Panc1 (cell line): Measurements from ENCODE around the gene RNF121. TPM values are rescaled to one million over a fixed set of nuclear protein-coding genes. Genes with fewer than 3 reads are reported as not detected.

Source experiments
- ATAC-seq: fragments of 200-7000 bp; cut with Tn5 transposase; 2 replicates; pipeline ENCODE4 v1.9.1; 2020; ENCODE audit warnings: mild to moderate bottlenecking, moderate library complexity
- BruUV-seq: library from RNA; stranded (reverse); fragments of 400-500 nt; replicated peaks from 2 replicates; lab custom pipeline; 2021; lab: Mats Ljungman, UMichigan
- CTCF ChIA-PET: fragments of 300-600 bp; sonication (Branson Sonifier 250); formaldehyde crosslinking; loops from one replicate; lab custom pipeline; 2022; ENCODE audit warnings: antibody characterized with exemption; lab: Charles Lee
- POLR2A ChIA-PET: fragments of 300-600 bp; sonication (Branson Sonifier 250); formaldehyde crosslinking; loops from one replicate; lab custom pipeline; 2022; ENCODE audit warnings: antibody characterized with exemption; lab: Charles Lee
- DNase-seq: peaks from one replicate; pipeline ENCODE4 v3.0.0-alpha.2; 2010; ENCODE audit warnings: low read depth, low spot score
- H3K27ac ChIP-seq: 2 replicates; pipeline ENCODE4 v1.5.1; 2011; ENCODE audit warnings: mild to moderate bottlenecking, low read length, inconsistent platforms
- H3K27me3 ChIP-seq: fragments of 200-500 bp; sonication (Bioruptor generic); 2 replicates; pipeline ENCODE4 v1.6.0; 2014; ENCODE audit warnings: low read length, inconsistent platforms; ENCODE audit not compliant: control insufficient read depth, insufficient read depth
- H3K36me3 ChIP-seq: fragments of 200-500 bp; sonication (Bioruptor generic); 2 replicates; pipeline ENCODE4 v1.5.1; 2014; ENCODE audit warnings: inconsistent platforms, mild to moderate bottlenecking, low read length, moderate library complexity; ENCODE audit not compliant: control insufficient read depth, insufficient read depth
- H3K4me1 ChIP-seq: 2 replicates; pipeline ENCODE4 v1.5.1; 2011; ENCODE audit warnings: inconsistent platforms, mild to moderate bottlenecking, low read length, moderate library complexity; ENCODE audit not compliant: control insufficient read depth, insufficient read depth
- H3K4me3 ChIP-seq, 2 experiments: 2 replicates each; pipeline ENCODE4 v1.5.1; 2011 to 2012; ENCODE audit warnings: low read depth in 2 of 2, low read length in 2 of 2, mild to moderate bottlenecking in 2 of 2, inconsistent platforms in 1 of 2, moderate library complexity in 1 of 2
- H3K9me3 ChIP-seq: fragments of 200-500 bp; sonication (Bioruptor generic); 2 replicates; pipeline ENCODE4 v1.5.1; 2014; ENCODE audit warnings: low read depth, mild to moderate bottlenecking, inconsistent platforms, low read length, moderate library complexity; ENCODE audit not compliant: control insufficient read depth, insufficient read depth
- POLR2AphosphoS5 ChIP-seq: IDR thresholded peaks from 2 replicates; pipeline ENCODE4 v1.6.1; 2012; ENCODE audit warnings: mild to moderate bottlenecking, low read depth, low read length, moderate library complexity
- SIN3A ChIP-seq: IDR thresholded peaks from 2 replicates; pipeline ENCODE4 v1.6.1; 2012; ENCODE audit warnings: low read depth, mild to moderate bottlenecking, low read length, moderate library complexity, borderline replicate concordance; ENCODE audit not compliant: insufficient read depth
- TCF7L2 ChIP-seq: IDR thresholded peaks from 2 replicates; pipeline ENCODE4 v1.6.1; 2011; ENCODE audit warnings: mild to moderate bottlenecking, low read depth, low read length, inconsistent platforms
- in situ Hi-C: cut with HindIII; loops from 2 replicates; pipeline ENCODE4 v1.10.0; 2016; ENCODE audit warnings: low sequenced_read_pairs, low pct_unique_long_range_greater_than_20kb
- intact Hi-C: fragments of 100-400 bp; cut with micrococcal nuclease; formaldehyde crosslinking; loops from one replicate; pipeline ENCODE4 v1.10.0; 2022; ENCODE audit not compliant: unreplicated experiment
- total RNA-seq: library from RNA; stranded (reverse); gene quantifications from one replicate; pipeline ENCODE4 v1.2.1, GENCODE V29; 2021; ENCODE audit not compliant: unreplicated experiment
- TF ChIP-seq, protein P1 (sequence below): fragments of 450-650 bp; IDR thresholded peaks from 2 replicates; pipeline ENCODE4 v1.5.1; 2017; ENCODE audit warnings: mild to moderate bottlenecking
- TF ChIP-seq, protein P2 (sequence below), 2 experiments: IDR thresholded peaks; 2 replicates each; pipeline ENCODE4 v1.6.1; 2011 to 2012; ENCODE audit warnings: low read depth in 2 of 2, control low read depth in 1 of 2, low read length in 1 of 2, mild to moderate bottlenecking in 1 of 2, moderate library complexity in 1 of 2; ENCODE audit not compliant: insufficient read depth in 1 of 2

Gene RNF121
- total RNA-seq, 1 experiment from 2014 or later, result 69.6 TPM

DNA sequence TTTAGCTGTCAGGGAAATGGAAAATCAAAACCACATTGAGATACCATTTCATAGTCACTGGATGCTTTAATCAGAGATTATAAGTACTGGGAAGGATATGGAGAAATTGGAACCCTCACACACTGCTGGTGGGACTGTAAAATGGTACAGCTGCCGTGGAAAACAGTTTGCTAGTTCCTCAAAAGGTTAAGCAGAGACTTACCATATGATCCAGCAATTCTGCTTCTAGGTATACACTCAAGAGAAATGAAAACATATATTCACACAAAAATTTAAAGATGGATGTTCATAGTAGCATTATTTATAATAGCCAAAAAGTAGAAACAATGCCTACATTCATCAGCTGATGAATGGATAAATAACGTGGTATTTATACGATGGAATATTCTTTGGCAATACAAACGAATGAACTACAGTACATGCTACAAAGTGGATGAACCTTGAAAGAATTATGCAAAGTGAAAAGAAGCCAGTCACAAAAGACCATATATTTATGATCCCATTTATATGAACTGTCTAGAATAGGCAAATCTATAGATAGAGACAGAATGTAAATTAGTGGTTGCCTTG is 23.0 kb downstream of the RNF121 start:
- POLR2A ChIA-PET, result no interaction called here

DNA sequence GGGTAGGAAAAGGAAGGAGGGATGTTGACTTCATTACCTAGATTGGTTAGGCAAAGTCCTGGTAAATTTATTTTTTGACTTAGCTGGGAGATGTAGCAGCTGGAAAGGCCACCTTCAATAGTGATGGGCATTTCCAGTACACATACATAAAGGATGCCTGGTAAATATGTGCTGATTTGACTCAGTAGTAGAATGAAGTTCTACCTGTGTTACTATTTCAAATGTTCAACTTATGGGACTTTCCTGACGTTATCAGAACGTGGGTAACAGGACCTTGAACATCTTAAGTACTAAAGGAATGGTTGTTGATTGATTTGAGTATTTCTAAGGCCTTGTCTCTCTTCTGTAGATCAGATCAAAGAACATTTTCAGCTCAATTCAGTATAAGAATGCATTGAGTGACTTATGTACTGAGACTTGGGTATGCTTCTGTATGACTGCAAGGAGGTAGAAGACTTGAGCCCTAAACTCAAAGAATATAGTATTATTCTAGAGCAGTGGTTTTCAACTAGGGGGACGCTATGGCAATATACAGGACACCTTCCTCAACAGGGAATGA is 27.1 kb downstream of the RNF121 start:
- Histone ChIP-seq H3K27me3 (no peaks in the 10 kb centered on the region), H3K4me3 (no peak overlapping the region), H3K9me3 (no peaks in the 10 kb centered on the region), H3K27ac (no peak overlapping the region), H3K36me3 (no peaks in the 10 kb centered on the region), H3K4me1 (no peaks in the 10 kb centered on the region)
- TF ChIP-seq SIN3A, result no peak
- TF ChIP-seq, protein P1, sequence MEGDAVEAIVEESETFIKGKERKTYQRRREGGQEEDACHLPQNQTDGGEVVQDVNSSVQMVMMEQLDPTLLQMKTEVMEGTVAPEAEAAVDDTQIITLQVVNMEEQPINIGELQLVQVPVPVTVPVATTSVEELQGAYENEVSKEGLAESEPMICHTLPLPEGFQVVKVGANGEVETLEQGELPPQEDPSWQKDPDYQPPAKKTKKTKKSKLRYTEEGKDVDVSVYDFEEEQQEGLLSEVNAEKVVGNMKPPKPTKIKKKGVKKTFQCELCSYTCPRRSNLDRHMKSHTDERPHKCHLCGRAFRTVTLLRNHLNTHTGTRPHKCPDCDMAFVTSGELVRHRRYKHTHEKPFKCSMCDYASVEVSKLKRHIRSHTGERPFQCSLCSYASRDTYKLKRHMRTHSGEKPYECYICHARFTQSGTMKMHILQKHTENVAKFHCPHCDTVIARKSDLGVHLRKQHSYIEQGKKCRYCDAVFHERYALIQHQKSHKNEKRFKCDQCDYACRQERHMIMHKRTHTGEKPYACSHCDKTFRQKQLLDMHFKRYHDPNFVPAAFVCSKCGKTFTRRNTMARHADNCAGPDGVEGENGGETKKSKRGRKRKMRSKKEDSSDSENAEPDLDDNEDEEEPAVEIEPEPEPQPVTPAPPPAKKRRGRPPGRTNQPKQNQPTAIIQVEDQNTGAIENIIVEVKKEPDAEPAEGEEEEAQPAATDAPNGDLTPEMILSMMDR, result no peak
- in situ Hi-C loops (no loop called here), intact Hi-C loops (no loop called here)
- CTCF ChIA-PET, result no interaction called here
- POLR2A ChIA-PET, result no interaction called here
- DNase-seq, result no peak
- no TSS peak for BruUV-seq
- no peak for ATAC-seq

More for the DNA sequence above, 23.0 kb downstream of the RNF121 start:
- TF ChIP-seq, protein P1, result no peak
- no peak for TF ChIP-seq SIN3A
- no peak for TF ChIP-seq TCF7L2
- TF ChIP-seq, protein P2, sequence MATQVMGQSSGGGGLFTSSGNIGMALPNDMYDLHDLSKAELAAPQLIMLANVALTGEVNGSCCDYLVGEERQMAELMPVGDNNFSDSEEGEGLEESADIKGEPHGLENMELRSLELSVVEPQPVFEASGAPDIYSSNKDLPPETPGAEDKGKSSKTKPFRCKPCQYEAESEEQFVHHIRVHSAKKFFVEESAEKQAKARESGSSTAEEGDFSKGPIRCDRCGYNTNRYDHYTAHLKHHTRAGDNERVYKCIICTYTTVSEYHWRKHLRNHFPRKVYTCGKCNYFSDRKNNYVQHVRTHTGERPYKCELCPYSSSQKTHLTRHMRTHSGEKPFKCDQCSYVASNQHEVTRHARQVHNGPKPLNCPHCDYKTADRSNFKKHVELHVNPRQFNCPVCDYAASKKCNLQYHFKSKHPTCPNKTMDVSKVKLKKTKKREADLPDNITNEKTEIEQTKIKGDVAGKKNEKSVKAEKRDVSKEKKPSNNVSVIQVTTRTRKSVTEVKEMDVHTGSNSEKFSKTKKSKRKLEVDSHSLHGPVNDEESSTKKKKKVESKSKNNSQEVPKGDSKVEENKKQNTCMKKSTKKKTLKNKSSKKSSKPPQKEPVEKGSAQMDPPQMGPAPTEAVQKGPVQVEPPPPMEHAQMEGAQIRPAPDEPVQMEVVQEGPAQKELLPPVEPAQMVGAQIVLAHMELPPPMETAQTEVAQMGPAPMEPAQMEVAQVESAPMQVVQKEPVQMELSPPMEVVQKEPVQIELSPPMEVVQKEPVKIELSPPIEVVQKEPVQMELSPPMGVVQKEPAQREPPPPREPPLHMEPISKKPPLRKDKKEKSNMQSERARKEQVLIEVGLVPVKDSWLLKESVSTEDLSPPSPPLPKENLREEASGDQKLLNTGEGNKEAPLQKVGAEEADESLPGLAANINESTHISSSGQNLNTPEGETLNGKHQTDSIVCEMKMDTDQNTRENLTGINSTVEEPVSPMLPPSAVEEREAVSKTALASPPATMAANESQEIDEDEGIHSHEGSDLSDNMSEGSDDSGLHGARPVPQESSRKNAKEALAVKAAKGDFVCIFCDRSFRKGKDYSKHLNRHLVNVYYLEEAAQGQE (IDR thresholded peaks at IDR 0.05; ENCODE audit: insufficient read depth in 1 of 2, low read depth in 2 of 2, low read length in 1 of 2), result no peak
- TF ChIP-seq POLR2AphosphoS5, result no peak
- CTCF ChIA-PET, result interaction anchor here (0.6 kb wide), 1 partner anchor 497 kb away, joined by 7 read pairs; no protein-coding TSS in a partner anchor
- Histone ChIP-seq H3K9me3 (no peaks in the 10 kb centered on the region), H3K27me3 (no peaks in the 10 kb centered on the region), H3K4me3 (no peak overlapping the region), H3K27ac (no peak overlapping the region), H3K36me3 (no peaks in the 10 kb centered on the region), H3K4me1 (peaks cover 13% of the 10 kb centered on the region)
- intact Hi-C loops (no loop called here), in situ Hi-C loops (no loop called here)
- DNase-seq (no peak), ATAC-seq (no peak)
- BruUV-seq, result no TSS peak
